Stimulated activated CD4-positive, alpha-beta T cell treated with anti-CD3 and anti-CD28 coated beads, Interleukin-4, amount 100 ng/mL, for 48 hours (primary cell): Measurements from ENCODE around the gene ZDHHC17.

ENCODE experiments used
- DNase-seq, 2 donors: peaks; one replicate each; pipeline ENCODE4 v3.0.0-alpha.2; 2020; ENCODE audit warnings: low read depth in 2 of 2

Gene ZDHHC17

DNA sequence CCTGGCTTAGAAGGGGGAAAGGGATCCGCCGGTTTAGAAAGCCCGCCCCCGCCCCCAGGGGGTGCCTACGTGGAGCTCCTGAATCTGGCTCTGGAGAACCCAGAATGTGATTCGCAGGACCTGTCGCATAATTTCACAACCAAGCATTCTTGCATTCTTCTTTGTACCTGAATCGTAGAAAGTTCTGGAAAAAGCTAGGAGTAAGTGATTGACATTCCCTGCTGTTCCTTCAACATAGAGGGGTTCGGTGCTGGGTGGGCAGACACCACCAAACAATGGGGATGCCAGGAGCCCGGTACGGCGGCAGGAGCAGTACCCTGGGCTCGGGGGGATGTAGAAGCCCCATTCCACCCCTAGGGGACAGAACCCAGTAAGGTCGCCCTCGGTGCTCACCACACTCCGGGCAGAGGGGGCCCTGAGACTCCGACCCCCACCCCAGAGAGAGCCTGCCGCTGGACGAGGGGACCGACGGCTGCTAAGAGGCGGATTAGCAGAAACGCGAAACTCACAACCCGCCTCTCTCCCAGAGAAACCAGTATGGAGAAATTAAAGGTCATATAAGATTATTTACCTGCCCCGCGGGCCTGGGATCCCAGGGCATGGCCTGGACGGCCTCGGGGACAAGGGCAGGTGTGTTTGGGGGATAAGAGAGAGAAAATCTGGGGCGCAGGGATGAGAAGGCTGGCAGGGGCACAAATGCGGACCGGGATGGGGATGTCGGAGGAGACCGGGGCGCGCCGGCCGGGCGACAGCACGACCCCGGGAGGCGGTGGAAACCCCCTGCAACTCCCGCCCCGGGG lies 114.4 kb downstream of the ZDHHC17 start:
- no peak for DNase-seq

DNA sequence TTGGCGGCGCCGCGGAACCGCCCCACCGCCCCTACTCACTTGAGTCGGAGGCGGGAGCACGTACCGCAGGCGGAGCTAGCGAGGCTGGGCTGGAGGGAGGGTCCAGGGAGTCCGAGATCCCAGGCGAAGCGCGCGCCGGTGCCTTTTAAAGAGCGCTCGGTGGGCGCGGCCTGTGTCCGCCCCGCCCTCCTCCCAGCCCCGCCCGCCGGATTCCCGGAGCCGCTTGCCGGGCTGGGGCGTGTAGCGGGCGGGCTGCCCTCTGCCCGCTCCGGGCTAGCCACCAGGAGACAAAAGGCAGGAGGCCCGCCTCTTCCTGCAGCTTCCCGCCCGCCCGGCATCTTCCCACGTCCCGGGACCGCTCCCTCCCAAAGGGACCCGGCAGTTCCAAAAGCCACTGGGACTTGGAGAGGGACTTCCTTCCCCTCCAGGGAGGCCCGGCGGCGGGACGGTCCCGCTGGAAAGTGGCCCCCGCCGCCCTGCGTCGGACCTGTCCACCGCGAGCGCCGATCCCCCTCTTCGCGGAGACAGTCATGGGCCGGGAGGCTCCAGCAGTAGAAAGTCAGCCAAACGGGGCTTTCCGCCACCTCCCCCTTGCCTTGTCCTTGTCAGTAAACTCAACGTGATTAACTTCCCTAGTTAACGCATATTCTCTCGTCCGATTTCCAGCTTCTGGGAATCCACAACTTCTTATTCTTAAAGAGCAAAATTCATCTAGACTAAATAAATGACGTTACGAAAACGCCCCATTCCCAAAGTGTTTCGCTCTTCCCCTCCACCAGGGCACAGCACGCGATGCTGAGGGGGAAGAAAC lies 115.2 kb downstream of the ZDHHC17 start, which contains the start of gene CSRP2:
CSRP2 (minus strand) TSS at position 121 of the 811 bp plus-strand sequence. CDS start 12,759 bp downstream, outside the sequence.
- DNase-seq, result peak; percentile 55 to 67

DNA sequence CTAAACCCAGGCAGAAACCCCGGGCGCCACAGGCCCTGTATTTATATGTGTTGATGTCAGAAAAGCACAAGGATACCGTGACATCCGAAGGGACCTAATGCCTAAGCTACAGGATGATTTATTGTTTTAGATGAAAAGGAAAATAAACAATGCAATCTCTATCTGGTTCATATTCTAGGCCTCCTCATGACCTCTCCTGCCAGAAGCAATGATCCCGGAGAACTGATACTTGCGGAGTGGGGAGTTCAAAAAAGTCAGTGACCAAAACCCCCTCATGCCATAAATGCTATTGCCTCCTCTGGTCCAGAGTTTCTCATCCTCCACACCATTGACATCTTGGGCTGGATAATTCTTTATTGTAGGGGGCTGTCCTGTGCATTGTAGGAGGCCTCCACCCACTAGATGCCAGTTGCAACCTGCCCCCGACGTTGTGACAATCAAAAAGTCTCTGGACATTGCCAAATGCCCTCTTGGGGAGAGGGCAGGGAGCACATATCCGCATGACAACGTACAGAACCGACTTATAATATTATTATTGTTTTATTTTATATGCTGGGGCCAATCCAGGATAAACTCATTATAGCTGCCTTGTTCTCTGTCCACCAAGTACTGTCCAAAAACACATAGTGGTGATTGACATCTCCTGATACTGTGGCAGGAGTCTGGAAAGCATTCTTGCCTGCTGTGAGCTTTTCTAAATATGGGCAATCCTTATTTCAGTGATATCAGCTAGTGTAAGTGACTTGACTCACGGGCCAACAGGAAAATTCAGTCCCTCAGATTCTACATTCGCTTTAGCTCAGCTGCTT lies 116.0 kb downstream of the ZDHHC17 start:
- DNase-seq, result no peak

DNA sequence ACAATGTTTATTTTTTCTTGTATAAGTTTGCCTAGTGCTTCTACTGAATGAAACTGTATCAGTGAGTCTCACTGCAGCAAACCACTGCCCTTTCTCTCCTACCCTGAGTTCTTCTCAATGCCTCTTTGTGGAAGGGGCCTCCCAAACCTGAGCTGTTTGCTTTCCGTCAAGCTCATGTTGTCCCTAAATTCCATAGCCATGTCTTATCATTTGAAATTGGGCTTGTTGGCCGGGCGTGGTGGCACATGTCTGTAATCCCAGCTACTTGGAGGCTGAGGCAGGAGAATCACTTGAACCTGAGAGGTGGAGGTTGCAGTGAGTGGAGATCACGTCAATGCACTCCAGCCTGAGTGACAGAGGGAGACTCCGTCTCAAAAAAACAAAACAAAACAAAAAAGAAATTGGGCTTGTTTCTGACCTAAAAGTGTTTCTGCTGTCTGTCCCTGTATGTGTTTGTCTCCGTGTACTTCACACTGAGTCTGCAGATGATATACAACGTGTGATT lies 116.7 kb downstream of the ZDHHC17 start:
- DNase-seq, result no peak

DNA sequence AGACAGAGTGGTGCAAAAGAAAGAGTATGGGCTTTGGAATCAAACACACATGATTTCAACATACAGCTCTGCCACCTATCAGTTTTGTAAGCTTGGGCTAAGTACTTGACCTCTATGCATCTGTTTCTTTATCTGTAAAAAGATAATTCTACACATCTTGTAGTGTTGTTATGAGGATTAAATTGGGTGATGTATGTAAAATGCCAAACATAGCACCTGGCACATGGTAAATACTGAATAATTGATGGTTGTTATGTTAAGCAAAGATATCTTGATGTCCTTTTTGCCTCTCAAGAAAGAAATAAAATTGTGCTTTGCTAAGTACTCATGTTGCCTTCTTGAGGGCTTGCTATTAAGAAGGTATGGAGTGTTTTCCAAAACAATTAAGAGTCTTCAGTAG lies 117.2 kb downstream of the ZDHHC17 start:
- no peak for DNase-seq

DNA sequence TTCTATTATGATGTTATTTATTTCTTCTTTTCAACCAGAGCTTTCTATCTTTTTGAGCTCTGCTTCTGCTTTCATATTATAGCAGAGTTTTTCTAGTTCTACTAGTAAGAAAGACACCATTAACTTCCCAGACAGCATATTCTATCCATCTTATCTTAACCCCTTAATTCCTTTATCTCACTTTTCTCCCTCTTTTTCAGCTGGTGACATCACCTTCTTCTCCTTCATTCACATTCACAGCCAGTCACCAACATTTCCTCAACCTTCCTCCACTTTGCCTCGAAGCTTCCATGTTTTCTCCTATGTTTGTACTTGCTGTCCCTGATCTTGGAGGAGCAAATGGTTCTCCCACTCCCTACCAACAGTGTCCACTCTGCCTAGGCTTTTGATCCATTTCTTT lies 118.5 kb downstream of the ZDHHC17 start:
- DNase-seq, result no peak

DNA sequence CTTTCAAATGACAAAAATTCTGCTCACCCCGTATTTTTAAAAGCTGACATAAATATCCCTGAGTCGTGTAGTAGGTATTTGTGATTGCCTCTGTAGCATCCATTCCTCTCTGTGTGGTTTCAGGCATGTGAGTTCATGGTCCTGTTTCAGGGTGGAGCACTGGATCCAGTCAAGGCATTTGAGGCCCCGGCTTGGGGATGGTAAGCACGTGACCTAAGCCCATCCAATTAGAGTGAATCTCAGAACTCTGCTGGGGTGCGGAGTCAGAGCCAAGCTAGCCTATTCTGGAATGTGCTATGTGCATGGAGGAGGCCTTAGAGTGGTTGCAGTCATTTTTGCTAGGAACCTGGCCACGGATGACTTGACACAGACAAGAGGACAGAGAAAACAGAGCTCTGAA lies 119.2 kb downstream of the ZDHHC17 start:
- DNase-seq, result no peak

DNA sequence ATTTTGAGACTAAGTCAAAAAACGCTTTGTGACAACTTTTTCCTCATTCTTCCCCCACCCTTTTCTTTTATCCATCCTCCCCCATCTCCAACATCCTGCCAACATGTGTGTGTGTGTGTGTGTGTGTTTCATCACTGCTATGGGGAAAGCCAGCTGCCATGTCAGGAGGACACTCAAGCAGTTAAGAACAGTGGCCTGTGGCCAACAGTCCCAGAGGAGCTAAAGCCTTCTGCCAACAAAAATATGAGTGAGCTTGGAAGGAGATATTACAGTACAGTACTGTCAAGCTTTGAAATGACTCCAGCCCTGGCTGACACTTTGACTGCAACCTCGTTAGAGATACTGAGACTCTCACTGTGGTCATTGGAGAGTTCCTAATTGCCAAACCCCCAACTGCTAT lies 119.9 kb downstream of the ZDHHC17 start:
- no peak for DNase-seq

DNA sequence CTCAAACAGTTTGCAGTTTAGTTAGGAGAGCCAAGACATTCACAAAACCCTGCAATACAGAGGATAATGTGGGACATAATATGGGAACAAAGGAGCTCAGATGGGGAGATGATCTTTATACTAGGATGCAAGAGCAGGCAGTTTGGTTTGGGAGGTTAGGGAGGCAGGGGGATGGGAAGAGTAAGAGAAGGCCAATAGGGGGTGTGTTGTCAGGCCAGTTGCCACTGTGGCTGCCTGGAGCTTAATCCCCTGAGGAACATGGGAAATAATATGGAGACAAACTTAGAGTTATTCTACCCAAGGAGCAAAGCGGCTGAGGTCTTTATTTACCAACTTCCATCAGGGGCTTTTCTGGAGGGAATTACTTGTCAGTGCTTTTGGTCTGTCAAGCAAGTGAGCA lies 124.9 kb downstream of the ZDHHC17 start:
- no peak for DNase-seq

DNA sequence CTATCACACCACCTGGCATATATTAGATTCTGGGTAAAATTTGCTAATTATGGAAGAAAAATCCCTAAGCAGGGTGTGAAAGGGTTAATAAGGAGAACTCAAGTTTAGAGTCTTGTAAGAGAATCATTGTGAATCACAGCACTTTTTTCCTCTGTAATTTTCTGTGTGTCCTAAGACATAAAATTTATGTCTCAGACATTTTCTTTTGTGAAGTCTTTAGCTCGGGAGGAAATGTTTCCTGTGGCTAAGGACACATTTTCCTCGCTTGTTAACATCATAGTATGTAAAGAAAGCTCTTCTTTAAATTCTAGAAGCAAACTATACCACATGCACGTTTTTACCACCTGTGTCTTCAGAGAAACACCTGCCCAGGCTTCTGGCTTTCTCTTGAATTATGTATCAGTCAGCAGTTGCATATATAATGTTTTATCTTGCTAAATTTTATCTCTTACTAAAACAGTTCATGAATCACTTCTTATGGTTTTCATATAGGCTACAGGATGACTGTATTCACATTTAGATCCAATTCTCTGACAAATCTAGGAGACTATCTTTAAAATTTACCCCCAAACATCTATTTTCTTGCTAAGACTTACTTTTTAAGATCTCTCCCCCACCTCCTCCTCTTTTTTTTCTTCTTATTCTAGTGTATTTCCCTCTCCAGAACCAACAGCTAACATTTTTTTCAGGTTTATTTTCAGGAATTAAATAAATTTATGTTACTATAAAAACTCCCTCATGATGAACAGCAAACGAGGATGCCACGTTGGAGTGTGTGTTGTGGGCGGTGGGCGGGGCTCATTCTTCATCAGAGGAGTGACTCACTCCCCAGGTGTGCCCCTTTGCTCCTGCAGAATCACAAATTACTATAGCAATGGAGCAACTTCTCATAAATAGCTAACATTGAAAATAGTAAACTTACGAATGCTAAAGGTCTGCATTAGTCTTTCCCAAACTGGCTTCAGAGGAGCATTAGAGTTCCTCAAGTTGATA lies 126.5 kb downstream of the ZDHHC17 start:
- DNase-seq, result peak; percentile 37 to 51

DNA sequence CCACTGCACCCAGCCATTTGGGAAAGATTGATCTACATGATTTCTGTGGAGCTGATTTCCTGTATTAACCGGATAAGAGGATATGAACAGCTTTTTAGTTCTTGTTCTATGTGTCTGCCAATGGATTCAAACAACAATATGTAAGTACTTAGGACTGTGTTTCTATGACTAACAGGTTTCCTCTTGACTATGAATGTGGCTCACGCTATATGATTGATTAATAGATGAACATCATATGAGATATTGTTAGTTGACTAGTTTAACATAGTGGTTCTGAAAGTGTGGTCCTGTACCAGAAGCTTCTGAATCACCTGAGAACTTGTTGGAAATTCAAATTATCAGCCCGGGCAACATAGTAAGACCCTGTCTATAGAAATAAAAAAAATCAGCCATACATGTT lies 127.7 kb downstream of the ZDHHC17 start:
- no peak for DNase-seq

DNA sequence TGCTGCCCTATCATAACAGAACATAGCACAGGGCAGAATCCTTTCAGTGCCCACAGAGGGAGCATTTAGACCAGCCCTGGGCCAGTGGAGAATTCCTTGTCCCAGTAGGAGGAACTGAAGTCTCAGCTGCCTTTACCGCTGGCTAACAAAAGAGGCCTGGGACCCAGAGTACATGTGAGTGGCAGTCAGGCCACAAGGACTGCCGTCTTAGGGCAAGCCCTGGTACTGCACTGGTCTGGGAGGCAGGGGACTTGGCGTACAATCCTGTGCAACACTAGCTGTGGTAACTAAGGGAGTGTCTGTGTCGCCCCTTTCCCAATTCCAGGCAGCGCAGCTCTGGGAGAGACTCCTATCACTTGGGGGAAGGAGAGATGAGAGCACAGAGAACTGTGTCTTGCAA lies 131.9 kb downstream of the ZDHHC17 start:
- no peak for DNase-seq

DNA sequence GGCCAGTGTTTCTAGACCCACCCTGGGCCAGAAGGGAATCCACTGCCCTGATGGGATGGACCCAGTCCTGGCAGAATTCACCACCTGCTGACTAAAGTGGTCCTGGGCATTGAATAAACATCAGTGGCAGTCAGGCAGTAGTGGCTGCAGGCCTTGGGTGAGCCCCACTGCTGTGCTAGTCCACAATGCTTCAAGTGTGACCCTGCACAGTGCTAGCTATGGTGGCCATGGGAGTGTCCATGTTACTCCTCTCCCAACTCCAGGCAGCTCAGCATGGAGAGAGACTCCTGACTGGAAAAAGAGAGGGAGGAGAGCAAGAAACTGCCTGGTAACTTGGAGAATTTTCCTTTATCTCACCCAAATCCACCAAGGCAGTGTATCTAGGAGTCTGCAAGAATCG lies 132.4 kb downstream of the ZDHHC17 start:
- no peak for DNase-seq

DNA sequence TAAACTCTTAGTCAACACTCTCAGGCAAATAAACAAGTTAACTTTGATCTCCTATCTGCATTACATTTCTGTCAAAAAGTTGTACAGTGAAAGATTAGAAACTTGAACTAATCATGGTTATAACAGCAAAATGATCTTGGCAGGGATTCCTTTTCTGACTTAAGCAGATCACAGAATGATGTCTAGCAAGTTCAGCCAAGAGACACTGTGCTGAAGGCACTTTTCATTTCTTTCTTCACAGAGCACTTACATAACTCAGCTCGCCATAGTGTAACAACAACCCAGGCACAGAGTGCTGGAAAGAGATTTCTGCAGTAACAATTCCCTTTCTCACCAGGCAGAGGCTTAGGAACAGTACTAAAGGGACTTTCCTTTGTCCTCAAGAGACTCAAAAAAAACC lies 134.5 kb downstream of the ZDHHC17 start:
- no peak for DNase-seq

DNA sequence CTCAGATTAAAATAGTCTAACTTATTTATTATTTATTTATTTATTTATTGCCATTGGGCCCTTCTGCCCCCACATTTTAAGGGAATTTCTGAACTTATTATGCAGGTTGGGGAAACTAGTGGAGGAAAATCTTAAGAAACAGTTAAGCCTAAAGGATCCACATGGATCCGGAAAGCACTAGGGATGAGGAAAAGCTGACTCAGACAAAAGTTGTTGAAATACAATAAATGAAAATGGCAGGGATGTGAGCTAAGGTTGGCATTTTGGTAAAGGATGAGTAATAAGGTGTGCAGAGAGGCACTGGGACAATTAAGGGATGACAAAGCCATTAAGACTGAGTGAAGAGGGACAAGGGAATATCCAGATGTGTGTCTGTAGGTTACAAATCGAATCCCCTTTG lies 135.6 kb downstream of the ZDHHC17 start:
- DNase-seq, result no peak

DNA sequence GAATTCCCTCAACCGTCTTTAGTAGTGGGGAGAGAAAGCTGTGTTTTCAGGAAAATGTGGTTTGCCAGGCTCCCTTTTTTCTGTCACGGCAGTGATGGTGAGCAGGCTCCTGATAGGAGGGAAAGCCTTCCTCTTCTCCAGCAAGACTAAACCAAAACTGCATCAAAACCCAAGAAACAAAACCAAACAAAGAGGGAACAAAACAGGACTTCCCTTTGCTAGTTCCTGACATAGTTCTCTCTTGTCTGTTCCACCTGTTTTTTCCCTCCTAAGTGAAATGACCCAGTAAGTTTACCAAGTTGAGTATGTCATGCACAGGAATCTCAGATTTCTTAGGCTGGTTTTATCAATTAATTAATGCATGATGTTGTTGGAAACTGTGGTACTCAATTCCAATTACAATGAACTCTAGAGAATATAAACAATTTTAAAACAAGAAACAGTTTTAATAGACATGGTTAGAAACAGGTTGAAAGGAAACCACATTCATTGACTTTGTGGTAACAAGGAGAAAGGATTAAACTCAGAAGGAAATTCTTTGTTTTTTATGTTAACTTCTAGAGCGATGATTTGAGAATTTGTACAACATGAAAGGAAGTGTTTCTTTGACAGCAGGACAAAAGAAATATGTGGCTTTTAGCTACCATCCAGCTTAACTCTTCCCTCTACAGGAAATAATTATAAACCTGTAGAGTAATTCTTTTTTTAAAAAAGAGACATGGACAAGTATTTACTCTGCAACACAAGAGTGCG lies 137.9 kb downstream of the ZDHHC17 start:
- DNase-seq, result no peak
